GM23248 (cell line): Measurements from ENCODE around the gene MAP3K13.
"Not testable (repeated sequence)": the region's sequence is repeated elsewhere in the genome, so short reads cannot be mapped to it uniquely, and the experiment has no call there.

ENCODE experiments used
- EZH2 ChIP-seq: fragments of 200-600 bp; sonication (generic); IDR thresholded peaks from 2 replicates; pipeline ENCODE4 v1.6.1; 2018; ENCODE audit warnings: antibody characterized with exemption, mild to moderate bottlenecking; ENCODE audit not compliant: insufficient read depth, poor library complexity, severe bottlenecking
- EZH2phosphoT487 ChIP-seq: fragments of 200-600 bp; sonication (generic); IDR thresholded peaks from 2 replicates; pipeline ENCODE4 v1.6.1; 2018; ENCODE audit warnings: antibody characterized with exemption, moderate library complexity, mild to moderate bottlenecking, low read depth; ENCODE audit not compliant: insufficient read depth

DNA sequence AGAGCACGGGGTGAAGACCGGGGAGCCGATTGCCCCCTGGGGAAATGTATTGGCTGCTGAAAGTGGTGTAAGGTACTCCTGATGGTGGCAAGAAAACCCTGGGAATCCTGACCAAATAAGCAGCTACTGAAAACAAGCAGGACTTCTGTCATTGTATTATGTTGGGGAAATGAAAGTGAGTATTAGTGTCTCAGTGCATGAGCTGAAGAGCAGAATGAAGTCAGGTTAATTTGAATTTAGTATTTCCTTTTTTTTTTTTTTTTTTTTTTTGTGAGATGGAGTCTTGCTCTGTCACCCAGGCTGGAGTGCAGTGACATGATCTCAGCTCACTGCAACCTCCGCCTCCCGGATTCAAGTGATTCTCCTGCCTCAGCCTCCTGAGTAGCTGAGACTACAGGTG lies 103.2 kb downstream of the MAP3K13 start:
- not testable (repeated sequence) for TF ChIP-seq EZH2, EZH2phosphoT487
